Gastrocnemius medialis (tissue), 4 donors: Measurements from ENCODE around the gene OR2Z1.

Experiments
- CTCF ChIP-seq, 5 experiments: fragments of 450-650 bp in 3 of 5; fragments of 200-600 bp in 2 of 5; sonication (generic) in 2 of 5; IDR thresholded peaks in 4 of 5; conservative IDR thresholded peaks in 1 of 5; 1 replicate in 4 of 5; 2 replicates in 1 of 5; pipeline ENCODE4 v1.5.1; 2016 to 2019; ENCODE audit warnings: antibody characterized with exemption in 5 of 5, mild to moderate bottlenecking in 3 of 5, moderate library complexity in 3 of 5
- POLR2A ChIP-seq, 2 donors: fragments of 450-650 bp; IDR thresholded peaks; one replicate each; pipeline ENCODE4 v1.6.1; 2017; ENCODE audit warnings: antibody characterized with exemption in 2 of 2, mild to moderate bottlenecking in 2 of 2, moderate library complexity in 2 of 2

- TF ChIP-seq CTCF (IDR thresholded peaks at IDR 0.05 in 4 of 5, conservative IDR thresholded peaks at IDR 0.05 in 1 of 5): no peak
- no peak for TF ChIP-seq POLR2A (IDR thresholded peaks at IDR 0.05)
Measured at GRCh38 chr19:8680676-8681344, 40.6 kb upstream of the OR2Z1 start.
